ENCODE data around the gene EPN1. TPM values are rescaled to one million over a fixed set of nuclear protein-coding genes. Genes with fewer than 3 reads are reported as not detected.

EPN1 gene
- total RNA-seq, 1 donor from 2014 or later = 145 TPM

GRCh38 chr19:55654323-55654867 is 20.6 kb upstream of the EPN1 start:
- H3K27ac Mint-ChIP-seq (ENCODE audit: unreplicated experiment) = peak overlapping the region; percentile 100
- Histone ChIP-seq H3K4me2 (ENCODE audit: low read length) (peak overlapping the region; percentile 97), H3K4me3 (ENCODE audit: insufficient read depth, low read depth, low read length) (peak overlapping the region; percentile 95), H3K4me1 (ENCODE audit: insufficient read depth, low read length) (peaks cover 26% of the 10 kb centered on the region), H3K27ac (ENCODE audit: low read depth, low read length) (peak overlapping the region; percentile 99), H2AFZ (ENCODE audit: low read depth, low read length) (peak overlapping the region; percentile 96), H3K27me3 (ENCODE audit: insufficient read depth, low read length) (no peaks in the 10 kb centered on the region), H3K9ac (ENCODE audit: low read length) (peak overlapping the region; percentile 99), H4K20me1 (ENCODE audit: insufficient read depth, low read length) (peaks cover 40% of the 10 kb centered on the region), H3K9me3 (ENCODE audit: insufficient read depth, low read depth, low read length) (no peaks in the 10 kb centered on the region), H3K36me3 (ENCODE audit: insufficient read depth, low read length) (no peaks in the 10 kb centered on the region), H3K79me2 (ENCODE audit: insufficient read depth, low read length) (peaks cover 46% of the 10 kb centered on the region)
- H3K4me3 Mint-ChIP-seq (ENCODE audit: unreplicated experiment) = peak overlapping the region; percentile 96
- H3K9me3 Mint-ChIP-seq (ENCODE audit: unreplicated experiment) = no peaks in the 10 kb centered on the region
- H3K4me1 Mint-ChIP-seq (ENCODE audit: low read depth, unreplicated experiment) = peaks cover 20% of the 10 kb centered on the region
- peaks cover 16% of the 10 kb centered on the region for H3K36me3 Mint-ChIP-seq (ENCODE audit: low read depth, unreplicated experiment)
- DNase-seq (ENCODE audit: low read depth) (peak; percentile 94), FAIRE-seq (peak; percentile 94)
- H3K27me3 Mint-ChIP-seq (ENCODE audit: low read depth, unreplicated experiment) = no peaks in the 10 kb centered on the region
- TF ChIP-seq, protein P1, sequence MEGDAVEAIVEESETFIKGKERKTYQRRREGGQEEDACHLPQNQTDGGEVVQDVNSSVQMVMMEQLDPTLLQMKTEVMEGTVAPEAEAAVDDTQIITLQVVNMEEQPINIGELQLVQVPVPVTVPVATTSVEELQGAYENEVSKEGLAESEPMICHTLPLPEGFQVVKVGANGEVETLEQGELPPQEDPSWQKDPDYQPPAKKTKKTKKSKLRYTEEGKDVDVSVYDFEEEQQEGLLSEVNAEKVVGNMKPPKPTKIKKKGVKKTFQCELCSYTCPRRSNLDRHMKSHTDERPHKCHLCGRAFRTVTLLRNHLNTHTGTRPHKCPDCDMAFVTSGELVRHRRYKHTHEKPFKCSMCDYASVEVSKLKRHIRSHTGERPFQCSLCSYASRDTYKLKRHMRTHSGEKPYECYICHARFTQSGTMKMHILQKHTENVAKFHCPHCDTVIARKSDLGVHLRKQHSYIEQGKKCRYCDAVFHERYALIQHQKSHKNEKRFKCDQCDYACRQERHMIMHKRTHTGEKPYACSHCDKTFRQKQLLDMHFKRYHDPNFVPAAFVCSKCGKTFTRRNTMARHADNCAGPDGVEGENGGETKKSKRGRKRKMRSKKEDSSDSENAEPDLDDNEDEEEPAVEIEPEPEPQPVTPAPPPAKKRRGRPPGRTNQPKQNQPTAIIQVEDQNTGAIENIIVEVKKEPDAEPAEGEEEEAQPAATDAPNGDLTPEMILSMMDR (IDR thresholded peaks at IDR 0.05; ENCODE audit: insufficient read depth, low read depth, low read length) = no peak
- TF ChIP-seq EZH2 (IDR thresholded peaks at IDR 0.05; ENCODE audit: insufficient read depth, low read length) = no peak

GRCh38 chr19:55654868-55655647 is 20.0 kb upstream of the EPN1 start, which contains the start of gene U2AF2:
U2AF2 (plus strand) TSS chr19:55655035; CDS start chr19:55655105, 70 bp downstream.
- TF ChIP-seq, protein P1 (IDR thresholded peaks at IDR 0.05; ENCODE audit: insufficient read depth, low read depth, low read length) = no peak
- TF ChIP-seq EZH2 (IDR thresholded peaks at IDR 0.05; ENCODE audit: insufficient read depth, low read length) = no peak
- Histone ChIP-seq H3K9me3 (ENCODE audit: insufficient read depth, low read depth, low read length) (no peaks in the 10 kb centered on the region), H3K4me1 (ENCODE audit: insufficient read depth, low read length) (peaks cover 26% of the 10 kb centered on the region), H3K9ac (ENCODE audit: low read length) (peak within 1 kb of the TSS; percentile 99), H3K36me3 (ENCODE audit: insufficient read depth, low read length) (no peaks in the 10 kb centered on the region), H4K20me1 (ENCODE audit: insufficient read depth, low read length) (peaks cover 47% of the 10 kb centered on the region), H3K27ac (ENCODE audit: low read depth, low read length) (peak within 1 kb of the TSS; percentile 99), H3K79me2 (ENCODE audit: insufficient read depth, low read length) (peaks cover 53% of the 10 kb centered on the region), H3K4me3 (ENCODE audit: insufficient read depth, low read depth, low read length) (peak within 1 kb of the TSS; percentile 95), H3K27me3 (ENCODE audit: insufficient read depth, low read length) (no peaks in the 10 kb centered on the region), H2AFZ (ENCODE audit: low read depth, low read length) (peak within 1 kb of the TSS; percentile 96), H3K4me2 (ENCODE audit: low read length) (peak within 1 kb of the TSS; percentile 97)
- no peaks in the 10 kb centered on the region for H3K9me3 Mint-ChIP-seq (ENCODE audit: unreplicated experiment)
- no peaks in the 10 kb centered on the region for H3K27me3 Mint-ChIP-seq (ENCODE audit: low read depth, unreplicated experiment)
- peak within 1 kb of the TSS; percentile 100 for H3K27ac Mint-ChIP-seq (ENCODE audit: unreplicated experiment)
- DNase-seq (ENCODE audit: low read depth) (no peak), FAIRE-seq (no peak)
- peak within 1 kb of the TSS; percentile 96 for H3K4me3 Mint-ChIP-seq (ENCODE audit: unreplicated experiment)
- peaks cover 24% of the 10 kb centered on the region for H3K4me1 Mint-ChIP-seq (ENCODE audit: low read depth, unreplicated experiment)
- peaks cover 16% of the 10 kb centered on the region for H3K36me3 Mint-ChIP-seq (ENCODE audit: low read depth, unreplicated experiment)

Measured in astrocyte (in vitro differentiated cells and primary cell).